ENCODE results near the gene ATP7B.
"Not testable (repeated sequence)": the region's sequence is repeated elsewhere in the genome, so short reads cannot be mapped to it uniquely, and the experiment has no call there.

ATP7B gene

GRCh38 chr13:51922771-51923480, 88.3 kb downstream of the ATP7B start:
- no peak for DNase-seq (ENCODE audit: low read depth in 2 of 2)

- DNase-seq (ENCODE audit: low read depth in 2 of 2) = no peak
Measured at GRCh38 chr13:51921790-51922740, 89.2 kb downstream of the ATP7B start.

- no peak for DNase-seq (ENCODE audit: low read depth in 2 of 2)
Measured at GRCh38 chr13:51920786-51921185, 90.5 kb downstream of the ATP7B start.

- DNase-seq (ENCODE audit: low read depth in 2 of 2) = no peak
Measured at GRCh38 chr13:51920267-51920666, 91.0 kb downstream of the ATP7B start.

GRCh38 chr13:51919531-51919930, 91.7 kb downstream of the ATP7B start:
- no peak for DNase-seq (ENCODE audit: low read depth in 2 of 2)

GRCh38 chr13:51916962-51917361, 94.3 kb downstream of the ATP7B start:
- no peak for DNase-seq (ENCODE audit: low read depth in 2 of 2)

- no peak for DNase-seq (ENCODE audit: low read depth in 2 of 2)
Measured at GRCh38 chr13:51916051-51916818, 95.0 kb downstream of the ATP7B start.

GRCh38 chr13:51914137-51914493, 97.1 kb downstream of the ATP7B start:
- no peak for DNase-seq (ENCODE audit: low read depth in 2 of 2)

GRCh38 chr13:51913421-51914136, 97.7 kb downstream of the ATP7B start:
- DNase-seq (ENCODE audit: low read depth in 2 of 2) = no peak

- no peak for DNase-seq (ENCODE audit: low read depth in 2 of 2)
Measured at GRCh38 chr13:51912511-51913225, 98.6 kb downstream of the ATP7B start.

GRCh38 chr13:51912091-51912490, 99.2 kb downstream of the ATP7B start:
- no peak for DNase-seq (ENCODE audit: low read depth in 2 of 2)

GRCh38 chr13:51910508-51910907, 100.7 kb downstream of the ATP7B start:
- no peak for DNase-seq (ENCODE audit: low read depth in 2 of 2)

GRCh38 chr13:51909265-51909664, 102.0 kb downstream of the ATP7B start:
- not testable (repeated sequence) for DNase-seq (ENCODE audit: low read depth in 2 of 2)

GRCh38 chr13:51907040-51907732, 104.1 kb downstream of the ATP7B start:
- no peak for DNase-seq (ENCODE audit: low read depth in 2 of 2)

- no peak for DNase-seq (ENCODE audit: low read depth in 2 of 2)
Measured at GRCh38 chr13:51906581-51906980, 104.7 kb downstream of the ATP7B start.

- no peak for DNase-seq (ENCODE audit: low read depth in 2 of 2)
Measured at GRCh38 chr13:51905787-51906186, 105.5 kb downstream of the ATP7B start.

GRCh38 chr13:51902776-51903175, 108.5 kb downstream of the ATP7B start:
- DNase-seq (ENCODE audit: low read depth in 2 of 2) = no peak

- no peak for DNase-seq (ENCODE audit: low read depth in 2 of 2)
Measured at GRCh38 chr13:51900471-51900870, 110.8 kb downstream of the ATP7B start.

GRCh38 chr13:51895906-51896888, 115.1 kb downstream of the ATP7B start:
- DNase-seq (ENCODE audit: low read depth in 2 of 2) = peak; percentile 7 to 27

All from stimulated activated CD4-positive, alpha-beta T cell treated with anti-CD3 and anti-CD28 coated beads, Interleukin-15, amount 100 ng/mL, for 48 hours (primary cell).